ENCODE data around the gene CCDC102B. TPM values are rescaled to one million over a fixed set of nuclear protein-coding genes. Genes with fewer than 3 reads are reported as not detected.

CCDC102B gene
- total and polyA plus RNA-seq, 2 experiments from 2014 or later = 1.3 to 2.1 TPM

DNA sequence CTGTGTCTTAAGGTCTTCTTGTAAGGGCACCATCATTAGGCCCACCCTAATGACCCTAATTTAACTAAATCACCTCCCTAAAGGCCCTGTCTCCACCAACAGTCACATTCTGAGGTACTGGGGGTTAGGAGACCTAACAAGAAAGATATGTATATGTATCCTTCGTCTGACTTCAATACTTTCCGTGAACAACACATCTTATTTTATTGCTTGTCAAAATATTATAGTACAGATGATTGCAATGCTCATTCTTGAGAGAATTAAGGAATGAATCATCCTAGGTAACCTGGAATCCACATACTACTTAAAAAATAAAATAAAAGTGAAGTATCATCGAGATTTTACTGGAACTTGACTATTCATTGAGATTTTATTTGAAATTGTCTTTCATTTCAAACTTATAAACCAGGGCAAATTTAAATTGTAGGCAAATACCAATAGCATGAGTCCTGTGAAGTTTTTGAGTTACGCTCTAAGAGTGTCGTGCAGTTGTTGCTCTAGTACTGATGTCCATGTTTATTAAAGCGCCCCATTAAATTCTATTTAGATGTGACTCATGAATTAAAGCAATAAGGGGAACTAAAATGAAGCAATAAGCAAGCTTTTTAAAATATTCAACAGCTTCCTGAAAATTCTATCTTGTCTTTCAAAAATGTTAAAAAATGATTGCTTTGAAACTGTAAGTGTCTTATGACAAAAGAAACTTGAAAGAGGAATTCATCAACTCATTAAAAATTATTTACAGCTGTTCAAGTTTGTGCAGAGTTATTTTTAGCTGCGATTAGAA lies 40.0 kb downstream of the CCDC102B start (continued):
- TF ChIP-seq, protein P1, sequence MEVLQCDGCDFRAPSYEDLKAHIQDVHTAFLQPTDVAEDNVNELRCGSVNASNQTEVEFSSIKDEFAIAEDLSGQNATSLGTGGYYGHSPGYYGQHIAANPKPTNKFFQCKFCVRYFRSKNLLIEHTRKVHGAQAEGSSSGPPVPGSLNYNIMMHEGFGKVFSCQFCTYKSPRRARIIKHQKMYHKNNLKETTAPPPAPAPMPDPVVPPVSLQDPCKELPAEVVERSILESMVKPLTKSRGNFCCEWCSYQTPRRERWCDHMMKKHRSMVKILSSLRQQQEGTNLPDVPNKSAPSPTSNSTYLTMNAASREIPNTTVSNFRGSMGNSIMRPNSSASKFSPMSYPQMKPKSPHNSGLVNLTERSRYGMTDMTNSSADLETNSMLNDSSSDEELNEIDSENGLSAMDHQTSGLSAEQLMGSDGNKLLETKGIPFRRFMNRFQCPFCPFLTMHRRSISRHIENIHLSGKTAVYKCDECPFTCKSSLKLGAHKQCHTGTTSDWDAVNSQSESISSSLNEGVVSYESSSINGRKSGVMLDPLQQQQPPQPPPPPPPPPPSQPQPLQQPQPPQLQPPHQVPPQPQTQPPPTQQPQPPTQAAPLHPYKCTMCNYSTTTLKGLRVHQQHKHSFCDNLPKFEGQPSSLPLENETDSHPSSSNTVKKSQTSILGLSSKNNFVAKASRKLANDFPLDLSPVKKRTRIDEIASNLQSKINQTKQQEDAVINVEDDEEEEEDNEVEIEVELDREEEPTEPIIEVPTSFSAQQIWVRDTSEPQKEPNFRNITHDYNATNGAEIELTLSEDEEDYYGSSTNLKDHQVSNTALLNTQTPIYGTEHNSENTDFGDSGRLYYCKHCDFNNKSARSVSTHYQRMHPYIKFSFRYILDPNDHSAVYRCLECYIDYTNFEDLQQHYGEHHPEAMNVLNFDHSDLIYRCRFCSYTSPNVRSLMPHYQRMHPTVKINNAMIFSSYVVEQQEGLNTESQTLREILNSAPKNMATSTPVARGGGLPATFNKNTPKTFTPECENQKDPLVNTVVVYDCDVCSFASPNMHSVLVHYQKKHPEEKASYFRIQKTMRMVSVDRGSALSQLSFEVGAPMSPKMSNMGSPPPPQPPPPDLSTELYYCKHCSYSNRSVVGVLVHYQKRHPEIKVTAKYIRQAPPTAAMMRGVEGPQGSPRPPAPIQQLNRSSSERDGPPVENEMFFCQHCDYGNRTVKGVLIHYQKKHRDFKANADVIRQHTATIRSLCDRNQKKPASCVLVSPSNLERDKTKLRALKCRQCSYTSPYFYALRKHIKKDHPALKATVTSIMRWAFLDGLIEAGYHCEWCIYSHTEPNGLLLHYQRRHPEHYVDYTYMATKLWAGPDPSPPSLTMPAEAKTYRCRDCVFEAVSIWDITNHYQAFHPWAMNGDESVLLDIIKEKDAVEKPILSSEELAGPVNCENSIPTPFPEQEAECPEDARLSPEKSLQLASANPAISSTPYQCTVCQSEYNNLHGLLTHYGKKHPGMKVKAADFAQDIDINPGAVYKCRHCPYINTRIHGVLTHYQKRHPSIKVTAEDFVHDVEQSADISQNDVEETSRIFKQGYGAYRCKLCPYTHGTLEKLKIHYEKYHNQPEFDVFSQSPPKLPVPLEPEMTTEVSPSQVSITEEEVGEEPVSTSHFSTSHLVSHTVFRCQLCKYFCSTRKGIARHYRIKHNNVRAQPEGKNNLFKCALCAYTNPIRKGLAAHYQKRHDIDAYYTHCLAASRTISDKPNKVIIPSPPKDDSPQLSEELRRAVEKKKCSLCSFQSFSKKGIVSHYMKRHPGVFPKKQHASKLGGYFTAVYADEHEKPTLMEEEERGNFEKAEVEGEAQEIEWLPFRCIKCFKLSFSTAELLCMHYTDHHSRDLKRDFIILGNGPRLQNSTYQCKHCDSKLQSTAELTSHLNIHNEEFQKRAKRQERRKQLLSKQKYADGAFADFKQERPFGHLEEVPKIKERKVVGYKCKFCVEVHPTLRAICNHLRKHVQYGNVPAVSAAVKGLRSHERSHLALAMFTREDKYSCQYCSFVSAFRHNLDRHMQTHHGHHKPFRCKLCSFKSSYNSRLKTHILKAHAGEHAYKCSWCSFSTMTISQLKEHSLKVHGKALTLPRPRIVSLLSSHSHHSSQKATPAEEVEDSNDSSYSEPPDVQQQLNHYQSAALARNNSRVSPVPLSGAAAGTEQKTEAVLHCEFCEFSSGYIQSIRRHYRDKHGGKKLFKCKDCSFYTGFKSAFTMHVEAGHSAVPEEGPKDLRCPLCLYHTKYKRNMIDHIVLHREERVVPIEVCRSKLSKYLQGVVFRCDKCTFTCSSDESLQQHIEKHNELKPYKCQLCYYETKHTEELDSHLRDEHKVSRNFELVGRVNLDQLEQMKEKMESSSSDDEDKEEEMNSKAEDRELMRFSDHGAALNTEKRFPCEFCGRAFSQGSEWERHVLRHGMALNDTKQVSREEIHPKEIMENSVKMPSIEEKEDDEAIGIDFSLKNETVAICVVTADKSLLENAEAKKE (CRISPR knock-in tag; IDR thresholded peaks at IDR 0.05) = no peak
- no peak for TF ChIP-seq EZH2 (IDR thresholded peaks at IDR 0.05; ENCODE audit: low read depth, unreplicated experiment)
- no peak for TF ChIP-seq EZH2phosphoT487 (IDR thresholded peaks at IDR 0.05; ENCODE audit: unreplicated experiment)
- no peak for TF ChIP-seq JUNB (IDR thresholded peaks at IDR 0.05; ENCODE audit: unreplicated experiment)
- TF ChIP-seq ZNF331 (CRISPR knock-in tag; IDR thresholded peaks at IDR 0.05; ENCODE audit: low read depth) = no peak
- TF ChIP-seq, protein P2, sequence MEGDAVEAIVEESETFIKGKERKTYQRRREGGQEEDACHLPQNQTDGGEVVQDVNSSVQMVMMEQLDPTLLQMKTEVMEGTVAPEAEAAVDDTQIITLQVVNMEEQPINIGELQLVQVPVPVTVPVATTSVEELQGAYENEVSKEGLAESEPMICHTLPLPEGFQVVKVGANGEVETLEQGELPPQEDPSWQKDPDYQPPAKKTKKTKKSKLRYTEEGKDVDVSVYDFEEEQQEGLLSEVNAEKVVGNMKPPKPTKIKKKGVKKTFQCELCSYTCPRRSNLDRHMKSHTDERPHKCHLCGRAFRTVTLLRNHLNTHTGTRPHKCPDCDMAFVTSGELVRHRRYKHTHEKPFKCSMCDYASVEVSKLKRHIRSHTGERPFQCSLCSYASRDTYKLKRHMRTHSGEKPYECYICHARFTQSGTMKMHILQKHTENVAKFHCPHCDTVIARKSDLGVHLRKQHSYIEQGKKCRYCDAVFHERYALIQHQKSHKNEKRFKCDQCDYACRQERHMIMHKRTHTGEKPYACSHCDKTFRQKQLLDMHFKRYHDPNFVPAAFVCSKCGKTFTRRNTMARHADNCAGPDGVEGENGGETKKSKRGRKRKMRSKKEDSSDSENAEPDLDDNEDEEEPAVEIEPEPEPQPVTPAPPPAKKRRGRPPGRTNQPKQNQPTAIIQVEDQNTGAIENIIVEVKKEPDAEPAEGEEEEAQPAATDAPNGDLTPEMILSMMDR (conservative IDR thresholded peaks at IDR 0.05; ENCODE audit: low read depth in 2 of 2) = no peak
- TF ChIP-seq ZNF114 (CRISPR knock-in tag; IDR thresholded peaks at IDR 0.05) = no peak
- TF ChIP-seq STAT1 (IDR thresholded peaks at IDR 0.05; ENCODE audit: unreplicated experiment) = no peak
- TF ChIP-seq POLR2AphosphoS5 (IDR thresholded peaks at IDR 0.05; ENCODE audit: low read depth) = no peak
- TF ChIP-seq CREB1 (CRISPR knock-in tag; IDR thresholded peaks at IDR 0.05; ENCODE audit: low read depth) = no peak
- TF ChIP-seq NANOG (IDR thresholded peaks at IDR 0.05; ENCODE audit: borderline replicate concordance) = no peak
